H9 (cell line): Measurements from ENCODE around the gene DNHD1. TPM values are rescaled to one million over a fixed set of nuclear protein-coding genes. Genes with fewer than 3 reads are reported as not detected.

Experiments
- DNase-seq: peaks from one replicate; pipeline ENCODE4 v3.0.0-alpha.2; 2017
- H2AFZ ChIP-seq: one replicate; pipeline ENCODE4 v1.6.1; 2013; ENCODE audit warnings: mild to moderate bottlenecking, low read length, control low read depth, moderate library complexity
- H2AK5ac ChIP-seq: 2 replicates; pipeline ENCODE4 v1.6.1; 2013; ENCODE audit warnings: low read length, control low read depth, mixed read lengths; ENCODE audit not compliant: insufficient read length
- H2BK120ac ChIP-seq: one replicate; pipeline ENCODE4 v1.6.1; 2013; ENCODE audit warnings: low read depth, mild to moderate bottlenecking, low read length, control low read depth, inconsistent platforms; ENCODE audit not compliant: poor library complexity, severe bottlenecking
- H2BK12ac ChIP-seq: 2 replicates; pipeline ENCODE4 v1.6.1; 2013; ENCODE audit warnings: low read length, control low read depth, mixed read lengths, low read depth; ENCODE audit not compliant: insufficient read length
- H2BK15ac ChIP-seq: 2 replicates; pipeline ENCODE4 v1.6.1; 2013; ENCODE audit warnings: low read depth, low read length, control low read depth
- H2BK20ac ChIP-seq: one replicate; pipeline ENCODE4 v1.6.1; 2013; ENCODE audit warnings: low read depth, mild to moderate bottlenecking, low read length, control low read depth, inconsistent platforms; ENCODE audit not compliant: poor library complexity, severe bottlenecking
- H2BK5ac ChIP-seq: 2 replicates; pipeline ENCODE4 v1.6.1; 2013; ENCODE audit warnings: low read length, control low read depth, mixed read lengths; ENCODE audit not compliant: insufficient read length
- H3K14ac ChIP-seq: 2 replicates; pipeline ENCODE4 v1.6.1; 2013; ENCODE audit warnings: low read length, control low read depth; ENCODE audit not compliant: insufficient read depth
- H3K18ac ChIP-seq: 2 replicates; pipeline ENCODE4 v1.6.1; 2013; ENCODE audit warnings: low read depth, mild to moderate bottlenecking, mixed read lengths, low read length, control low read depth; ENCODE audit not compliant: insufficient read length
- H3K23ac ChIP-seq: 2 replicates; pipeline ENCODE4 v1.6.1; 2013; ENCODE audit warnings: low read length, control low read depth, mixed read lengths, low read depth; ENCODE audit not compliant: insufficient read length
- H3K23me2 ChIP-seq: 2 replicates; pipeline ENCODE4 v1.6.1; 2013; ENCODE audit warnings: low read depth, mild to moderate bottlenecking, mixed read lengths, low read length, control low read depth; ENCODE audit not compliant: insufficient read length, poor library complexity, severe bottlenecking
- H3K27ac ChIP-seq: 2 replicates; pipeline ENCODE4 v1.5.1; 2013; ENCODE audit warnings: low read length, control low read depth, mixed read lengths, low read depth; ENCODE audit not compliant: insufficient read length
- H3K27me3 ChIP-seq: 2 replicates; pipeline ENCODE4 v1.6.1; 2013; ENCODE audit warnings: low read length, control low read depth, inconsistent platforms; ENCODE audit not compliant: insufficient read depth
- H3K4ac ChIP-seq: 2 replicates; pipeline ENCODE4 v1.6.1; 2013; ENCODE audit warnings: low read depth, mild to moderate bottlenecking, control low read depth, inconsistent platforms, low read length, moderate library complexity
- H3K4me1 ChIP-seq: 2 replicates; pipeline ENCODE4 v1.6.1; 2013; ENCODE audit warnings: low read length, control low read depth, inconsistent platforms; ENCODE audit not compliant: insufficient read depth
- H3K4me2 ChIP-seq: 2 replicates; pipeline ENCODE4 v1.6.1; 2013; ENCODE audit warnings: low read length, control low read depth, mixed read lengths; ENCODE audit not compliant: insufficient read length, insufficient read depth
- H3K56ac ChIP-seq: 2 replicates; pipeline ENCODE4 v1.6.1; 2013; ENCODE audit warnings: low read depth, mild to moderate bottlenecking, mixed read lengths, low read length, control low read depth; ENCODE audit not compliant: insufficient read length
- H3K79me1 ChIP-seq: 2 replicates; pipeline ENCODE4 v1.6.1; 2013; ENCODE audit warnings: low read depth, mild to moderate bottlenecking, moderate library complexity, low read length, control low read depth, inconsistent platforms; ENCODE audit not compliant: insufficient read depth, poor library complexity, severe bottlenecking
- H3K79me2 ChIP-seq: 2 replicates; pipeline ENCODE4 v1.6.1; 2013; ENCODE audit warnings: low read length, control low read depth, inconsistent platforms; ENCODE audit not compliant: insufficient read depth
- H3K9ac ChIP-seq: 2 replicates; pipeline ENCODE4 v1.6.1; 2013; ENCODE audit warnings: low read length, control low read depth, mixed read lengths; ENCODE audit not compliant: insufficient read length; ENCODE audit errors: extremely low read depth
- H3K9me3 ChIP-seq: one replicate; pipeline ENCODE4 v1.6.1; 2013; ENCODE audit warnings: low read depth, low read length, inconsistent platforms; ENCODE audit not compliant: control insufficient read depth
- H3T11ph ChIP-seq: one replicate; pipeline ENCODE4 v1.6.1; 2013; ENCODE audit warnings: mild to moderate bottlenecking, low read length, control low read depth, inconsistent platforms
- H4K20me1 ChIP-seq: one replicate; pipeline ENCODE4 v1.6.1; 2013; ENCODE audit not compliant: control insufficient read depth, insufficient read length, insufficient read depth
- H4K5ac ChIP-seq: 2 replicates; pipeline ENCODE4 v1.6.1; 2013; ENCODE audit warnings: low read depth, mild to moderate bottlenecking, mixed read lengths, low read length, control low read depth; ENCODE audit not compliant: insufficient read length
- H4K8ac ChIP-seq: replicated peaks from 2 replicates; pipeline ENCODE4 v1.6.1; 2013; ENCODE audit warnings: low read length, control low read depth, mixed read lengths, low read depth; ENCODE audit not compliant: insufficient read length
- H4K91ac ChIP-seq: 2 replicates; pipeline ENCODE4 v1.6.1; 2013; ENCODE audit warnings: low read depth, mild to moderate bottlenecking, moderate library complexity, mixed read lengths, low read length, control low read depth; ENCODE audit not compliant: insufficient read length
- H3K27ac Mint-ChIP-seq, 3 experiments: 2 replicates in 2 of 3; 3 replicates in 1 of 3; pipeline ENCODE4 v1.8.0; 2020 to 2021; ENCODE audit warnings: mixed read lengths in 3 of 3, mild to moderate bottlenecking in 1 of 3, moderate library complexity in 1 of 3
- H3K27me3 Mint-ChIP-seq: 2 replicates; pipeline ENCODE4 v1.8.0; 2021; ENCODE audit warnings: low read depth, mild to moderate bottlenecking, moderate library complexity, mixed read lengths
- H3K36me3 Mint-ChIP-seq, 3 experiments: 2 replicates in 2 of 3; 3 replicates in 1 of 3; pipeline ENCODE4 v1.8.0; 2020 to 2021; ENCODE audit warnings: low read depth in 3 of 3, mixed read lengths in 3 of 3; ENCODE audit not compliant: insufficient read depth in 1 of 3
- H3K4me1 Mint-ChIP-seq, 2 experiments: 2 replicates each; pipeline ENCODE4 v1.8.0; 2020; ENCODE audit warnings: mixed read lengths in 2 of 2
- H3K4me3 Mint-ChIP-seq, 2 experiments: 2 replicates in 1 of 2; 3 replicates in 1 of 2; pipeline ENCODE4 v1.8.0; 2020 to 2021; ENCODE audit warnings: mild to moderate bottlenecking in 2 of 2, mixed read lengths in 2 of 2, moderate library complexity in 1 of 2
- H3K9me3 Mint-ChIP-seq, 2 experiments: 2 replicates in 1 of 2; 3 replicates in 1 of 2; pipeline ENCODE4 v1.8.0; 2020; ENCODE audit warnings: mild to moderate bottlenecking in 2 of 2, mixed read lengths in 2 of 2, moderate library complexity in 1 of 2
- total RNA-seq: library from RNA; stranded (reverse); gene quantifications from 2 replicates; pipeline ENCODE4 v1.2.1, GENCODE V29; 2021
- TF ChIP-seq, protein P1 (sequence below): fragments of 200-600 bp; sonication (generic); conservative IDR thresholded peaks from 3 replicates; pipeline ENCODE4 v1.8.0; 2021; ENCODE audit warnings: antibody characterized with exemption, mild to moderate bottlenecking

The DNHD1 gene
- total RNA-seq, 1 experiment from 2014 or later: 3.5 TPM

DNA sequence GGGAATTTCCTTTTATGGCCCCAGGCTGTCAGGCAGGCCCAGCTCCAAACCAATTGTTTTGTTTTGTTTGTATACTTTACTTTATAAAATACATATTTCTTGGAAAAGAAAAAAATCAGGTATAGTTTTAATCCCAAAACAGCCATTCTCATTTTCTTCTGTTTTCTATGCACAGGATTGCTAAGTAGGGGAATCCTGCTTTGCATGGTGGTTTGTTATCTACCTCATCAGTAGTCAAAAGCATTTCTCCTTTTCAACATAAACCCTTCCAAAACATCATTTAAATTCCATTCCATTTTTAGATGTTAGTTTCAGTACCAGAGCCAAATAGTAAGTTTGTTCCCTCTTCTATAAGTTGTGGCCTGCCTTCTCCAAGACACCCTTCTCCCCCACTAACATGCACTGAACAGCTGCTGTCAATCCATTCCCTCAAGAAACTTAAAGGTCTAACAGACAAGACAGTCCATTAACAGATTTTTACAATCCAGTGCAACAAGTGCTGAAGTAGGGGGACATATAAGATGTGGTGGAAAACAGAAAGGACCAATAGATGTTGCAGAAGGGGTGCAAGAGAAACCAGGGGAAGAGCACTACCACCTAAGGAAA, 110.2 kb downstream of the DNHD1 start:
- no peak overlapping the region for H2BK15ac ChIP-seq
- H2BK20ac ChIP-seq: no peak overlapping the region
- H3K27me3 ChIP-seq: no peaks in the 10 kb centered on the region
- H3K4me1 ChIP-seq: peaks cover 3% of the 10 kb centered on the region; the same call in 1 of the 2 replicates
- H4K20me1 ChIP-seq: no peaks in the 10 kb centered on the region
- no peak overlapping the region for H2BK5ac ChIP-seq
- Mint-ChIP-seq H3K9me3 (no peaks in the 10 kb centered on the region), H3K4me1 (peaks cover 24% of the 10 kb centered on the region in 2 experiments), H3K4me3 (peak overlapping the region in 1 of 2 experiments; percentile 45; a peak in 2 of 5 replicates), H3K36me3 (peaks cover 32 to 51% (median 46%) of the 10 kb centered on the region in 3 experiments; a peak in 6 of 7 replicates), H3K27me3 (no peaks in the 10 kb centered on the region; the same call in 1 of the 2 replicates), H3K27ac (peak overlapping the region in 2 of 3 experiments; percentile 96 to 97; a peak in 4 of 7 replicates)
- no peak overlapping the region for H3K23ac ChIP-seq
- H2AFZ ChIP-seq: no peak overlapping the region
- no peak overlapping the region for H4K5ac ChIP-seq
- H4K8ac ChIP-seq: no peak overlapping the region
- peak overlapping the region; percentile 37 for H3T11ph ChIP-seq
- no peak for DNase-seq
- no peak overlapping the region for H3K4me2 ChIP-seq
- H2BK12ac ChIP-seq: no peak overlapping the region
- TF ChIP-seq, protein P1, sequence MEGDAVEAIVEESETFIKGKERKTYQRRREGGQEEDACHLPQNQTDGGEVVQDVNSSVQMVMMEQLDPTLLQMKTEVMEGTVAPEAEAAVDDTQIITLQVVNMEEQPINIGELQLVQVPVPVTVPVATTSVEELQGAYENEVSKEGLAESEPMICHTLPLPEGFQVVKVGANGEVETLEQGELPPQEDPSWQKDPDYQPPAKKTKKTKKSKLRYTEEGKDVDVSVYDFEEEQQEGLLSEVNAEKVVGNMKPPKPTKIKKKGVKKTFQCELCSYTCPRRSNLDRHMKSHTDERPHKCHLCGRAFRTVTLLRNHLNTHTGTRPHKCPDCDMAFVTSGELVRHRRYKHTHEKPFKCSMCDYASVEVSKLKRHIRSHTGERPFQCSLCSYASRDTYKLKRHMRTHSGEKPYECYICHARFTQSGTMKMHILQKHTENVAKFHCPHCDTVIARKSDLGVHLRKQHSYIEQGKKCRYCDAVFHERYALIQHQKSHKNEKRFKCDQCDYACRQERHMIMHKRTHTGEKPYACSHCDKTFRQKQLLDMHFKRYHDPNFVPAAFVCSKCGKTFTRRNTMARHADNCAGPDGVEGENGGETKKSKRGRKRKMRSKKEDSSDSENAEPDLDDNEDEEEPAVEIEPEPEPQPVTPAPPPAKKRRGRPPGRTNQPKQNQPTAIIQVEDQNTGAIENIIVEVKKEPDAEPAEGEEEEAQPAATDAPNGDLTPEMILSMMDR: no peak
- H3K9ac ChIP-seq: no peak overlapping the region
- peak overlapping the region; percentile 50 for H3K18ac ChIP-seq
- peaks cover 7% of the 10 kb centered on the region; the same call in 1 of the 2 replicates for H3K79me2 ChIP-seq
- H2BK120ac ChIP-seq: peak overlapping the region; percentile 26
- no peaks in the 10 kb centered on the region for H3K9me3 ChIP-seq
- peak overlapping the region; percentile 18 for H3K27ac ChIP-seq
- no peak overlapping the region for H4K91ac ChIP-seq
- no peaks in the 10 kb centered on the region for H3K79me1 ChIP-seq
- no peak overlapping the region; the same call in 1 of the 2 replicates for H3K4ac ChIP-seq
- peaks cover 21% of the 10 kb centered on the region for H3K23me2 ChIP-seq
- H2AK5ac ChIP-seq: no peak overlapping the region
- no peak overlapping the region for H3K56ac ChIP-seq
- H3K14ac ChIP-seq: no peak overlapping the region
